Fibroblast of pulmonary artery (primary cell): Measurements from ENCODE around the gene SAV1.

Source experiments
- DNase-seq: peaks from one replicate; pipeline ENCODE4 v3.0.0-alpha.2; 2010; ENCODE audit warnings: low read depth
- H3K4me3 ChIP-seq: replicated peaks from 2 replicates; pipeline ENCODE4 v1.5.1; 2011; ENCODE audit warnings: low read depth, mild to moderate bottlenecking, control low read depth, low read length, moderate library complexity
- TF ChIP-seq, protein P1 (sequence below): IDR thresholded peaks from 2 replicates; pipeline ENCODE4 v1.5.1; 2011; ENCODE audit warnings: mild to moderate bottlenecking, control low read depth, low read length, inconsistent platforms; ENCODE audit errors: missing control alignments

Gene SAV1

DNA sequence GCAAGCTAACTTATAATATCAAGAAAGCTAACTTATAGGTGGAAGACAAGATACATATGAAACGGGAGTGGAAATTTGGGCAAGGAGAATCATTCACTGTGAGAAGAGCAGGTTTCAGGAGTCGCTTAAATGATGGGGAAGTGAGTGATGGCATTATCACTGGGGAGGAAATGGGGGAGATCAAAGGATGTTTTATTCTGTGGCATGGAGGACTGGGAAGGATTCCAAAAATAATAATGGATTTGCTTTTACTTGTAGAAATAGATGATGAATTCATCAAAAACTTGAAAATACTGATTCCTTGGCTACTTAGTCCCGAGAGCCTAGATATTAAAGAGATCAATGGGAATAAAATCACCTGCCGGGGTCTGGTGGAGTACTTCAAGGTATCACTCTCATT lies 47.8 kb downstream of the SAV1 start:
- DNase-seq, result peak; percentile 24
- TF ChIP-seq, protein P1, sequence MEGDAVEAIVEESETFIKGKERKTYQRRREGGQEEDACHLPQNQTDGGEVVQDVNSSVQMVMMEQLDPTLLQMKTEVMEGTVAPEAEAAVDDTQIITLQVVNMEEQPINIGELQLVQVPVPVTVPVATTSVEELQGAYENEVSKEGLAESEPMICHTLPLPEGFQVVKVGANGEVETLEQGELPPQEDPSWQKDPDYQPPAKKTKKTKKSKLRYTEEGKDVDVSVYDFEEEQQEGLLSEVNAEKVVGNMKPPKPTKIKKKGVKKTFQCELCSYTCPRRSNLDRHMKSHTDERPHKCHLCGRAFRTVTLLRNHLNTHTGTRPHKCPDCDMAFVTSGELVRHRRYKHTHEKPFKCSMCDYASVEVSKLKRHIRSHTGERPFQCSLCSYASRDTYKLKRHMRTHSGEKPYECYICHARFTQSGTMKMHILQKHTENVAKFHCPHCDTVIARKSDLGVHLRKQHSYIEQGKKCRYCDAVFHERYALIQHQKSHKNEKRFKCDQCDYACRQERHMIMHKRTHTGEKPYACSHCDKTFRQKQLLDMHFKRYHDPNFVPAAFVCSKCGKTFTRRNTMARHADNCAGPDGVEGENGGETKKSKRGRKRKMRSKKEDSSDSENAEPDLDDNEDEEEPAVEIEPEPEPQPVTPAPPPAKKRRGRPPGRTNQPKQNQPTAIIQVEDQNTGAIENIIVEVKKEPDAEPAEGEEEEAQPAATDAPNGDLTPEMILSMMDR, result no peak
- H3K4me3 ChIP-seq, result no peak overlapping the region

DNA sequence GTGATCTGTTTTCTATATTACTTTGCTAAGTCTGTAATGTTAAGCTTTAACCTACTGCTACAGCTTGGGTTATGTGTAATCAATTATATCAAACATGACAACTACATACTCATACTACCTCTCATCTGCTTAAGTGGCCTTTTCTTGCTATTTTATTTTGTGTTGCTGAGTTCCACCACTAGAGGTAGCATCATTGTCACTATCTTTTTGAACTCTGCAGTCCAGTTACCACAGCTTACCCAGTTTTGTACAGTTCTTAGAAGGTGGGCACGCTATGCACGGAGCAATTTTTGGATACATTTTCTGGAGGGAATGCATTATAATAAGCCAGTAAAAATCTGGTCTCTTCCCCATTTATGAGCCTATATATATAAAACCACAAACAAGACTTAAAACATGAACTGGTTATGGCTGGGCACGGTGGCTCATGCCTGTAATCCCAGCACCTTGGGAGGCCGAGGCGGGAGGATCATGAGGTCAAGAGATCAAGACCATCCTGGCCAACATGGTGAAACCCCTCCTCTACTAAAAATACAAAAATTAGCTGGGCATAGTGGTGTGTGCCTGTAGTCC lies 48.5 kb downstream of the SAV1 start:
- DNase-seq, result peak; percentile 70
- TF ChIP-seq, protein P1, result peak; percentile 85
- H3K4me3 ChIP-seq, result no peak overlapping the region

DNA sequence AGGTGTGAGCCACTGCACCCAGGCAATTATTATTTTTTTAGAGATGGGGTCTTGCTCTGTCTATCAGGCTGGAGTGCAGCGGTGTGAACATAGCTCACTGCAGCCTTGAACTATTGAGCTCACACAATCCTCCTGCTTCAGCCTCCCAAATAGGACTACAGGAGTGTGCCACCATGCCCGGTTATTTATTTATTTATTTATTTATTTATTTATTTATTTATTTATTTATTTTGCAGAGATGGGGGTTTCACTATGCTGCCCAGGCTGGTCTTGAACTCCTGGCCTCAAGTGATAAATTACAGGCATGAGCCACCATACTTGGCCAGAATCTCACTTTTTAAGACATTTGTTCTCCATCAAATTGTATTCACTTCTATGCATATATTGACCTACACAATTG lies 51.8 kb downstream of the SAV1 start:
- H3K4me3 ChIP-seq, result no peak overlapping the region
- DNase-seq, result no peak

DNA sequence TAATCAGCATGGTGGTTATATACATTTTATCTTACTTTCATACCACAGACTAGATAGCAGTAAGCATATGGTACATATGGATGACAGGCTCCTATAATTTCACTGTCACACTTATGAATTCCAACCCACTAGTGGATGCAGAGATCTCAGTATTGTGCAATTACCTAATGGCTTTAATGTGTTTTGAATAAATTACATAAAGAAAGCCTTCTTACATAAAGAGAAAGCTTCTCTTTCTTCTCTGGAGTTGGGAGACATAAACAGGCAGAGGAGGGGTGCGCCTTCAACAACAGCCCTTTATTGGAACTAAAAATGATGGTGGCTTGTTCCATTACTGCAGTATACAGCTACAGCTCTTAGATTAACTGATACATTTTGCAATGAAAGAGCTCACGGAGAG lies 52.6 kb downstream of the SAV1 start:
- H3K4me3 ChIP-seq, result no peak overlapping the region
- TF ChIP-seq, protein P1, result no peak
- DNase-seq, result no peak

More for the DNA sequence above, 51.8 kb downstream of the SAV1 start:
- TF ChIP-seq, protein P1, result no peak

DNA sequence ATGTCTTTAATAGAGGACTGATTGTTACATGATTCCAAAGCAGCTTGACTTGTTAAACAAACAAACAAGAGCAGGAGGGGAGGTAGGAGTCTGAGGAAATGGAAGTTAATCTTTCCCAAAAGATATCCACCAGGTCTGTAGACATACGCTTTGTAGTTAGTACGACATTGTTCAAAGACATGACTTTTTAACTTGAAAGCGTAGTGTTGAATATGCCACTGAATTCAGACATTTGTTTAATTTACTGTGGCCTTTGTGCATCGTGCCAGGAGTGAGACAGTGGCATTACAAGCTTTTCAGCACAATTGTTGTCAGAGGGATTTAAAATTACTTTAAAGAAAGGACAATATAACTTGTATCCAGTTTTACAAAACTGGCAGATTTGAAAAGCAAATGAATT lies 53.0 kb downstream of the SAV1 start:
- H3K4me3 ChIP-seq, result no peak overlapping the region
- DNase-seq, result no peak
- TF ChIP-seq, protein P1, result no peak

DNA sequence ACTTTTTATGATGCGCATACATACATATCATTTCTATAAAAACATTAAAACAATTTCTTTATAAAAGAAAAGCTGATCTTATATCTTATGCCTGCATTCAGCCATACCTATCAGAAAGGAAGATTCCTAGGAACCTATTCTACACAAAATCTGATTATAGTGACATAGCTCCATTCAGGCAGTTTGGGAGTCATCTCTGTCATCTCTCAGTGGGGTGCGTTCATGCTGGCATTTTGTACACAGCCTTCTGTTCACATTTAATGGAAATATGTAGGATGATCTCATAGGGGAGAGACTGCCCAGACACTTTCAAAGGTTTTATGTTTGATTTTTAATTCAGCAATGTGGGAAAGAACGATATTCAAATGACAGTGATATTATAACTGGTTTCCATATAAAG lies 55.3 kb downstream of the SAV1 start:
- no peak overlapping the region for H3K4me3 ChIP-seq
- TF ChIP-seq, protein P1, result no peak
- no peak for DNase-seq

DNA sequence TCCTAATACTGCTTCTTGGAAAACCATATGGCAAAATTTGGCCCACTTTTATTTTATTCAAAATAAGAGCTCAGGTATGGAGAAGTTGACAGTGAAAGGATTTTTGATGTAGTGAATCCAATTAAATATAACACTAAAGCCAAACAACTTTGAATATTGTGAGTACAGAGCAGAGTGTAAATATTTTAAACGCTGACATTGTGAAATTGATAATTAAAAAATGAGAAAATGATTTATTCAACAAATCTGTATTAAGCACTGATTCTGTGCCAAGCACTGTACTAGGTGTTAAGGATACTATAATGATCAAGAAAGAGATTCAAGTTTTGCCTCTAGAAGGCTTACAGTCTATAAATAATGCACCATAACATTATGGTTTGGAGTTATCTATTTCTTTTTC lies 57.6 kb downstream of the SAV1 start:
- TF ChIP-seq, protein P1, result no peak
- H3K4me3 ChIP-seq, result no peak overlapping the region
- no peak for DNase-seq
